Ramos (cell line): ENCODE results near the gene MZT2A.
"Not testable (repeated sequence)": the region's sequence is repeated elsewhere in the genome, so short reads cannot be mapped to it uniquely, and the experiment has no call there.

Experiments used
- in situ Hi-C: fragments of 300-500 bp; cut with MboI; formaldehyde crosslinking; loops from one replicate; pipeline ENCODE4 v1.14.3; 2022; ENCODE audit warnings: low sequenced_read_pairs; ENCODE audit not compliant: unreplicated experiment

Gene MZT2A

GRCh38 chr2:131492015-131492417, at the start of gene MZT2A:
TSS of gene MZT2A (minus strand) at chr2:131492397. CDS start at chr2:131492376, 21 bp downstream.
- in situ Hi-C loops, result not testable (repeated sequence)

- in situ Hi-C loops, result not testable (repeated sequence)
Observed at GRCh38 chr2:131538856-131539255, 46.7 kb upstream of the MZT2A start.

- in situ Hi-C loops, result not testable (repeated sequence)
Observed at GRCh38 chr2:131536841-131537240, 44.6 kb upstream of the MZT2A start.

- in situ Hi-C loops, result not testable (repeated sequence)
Observed at GRCh38 chr2:131535951-131536826, 44.0 kb upstream of the MZT2A start.

- in situ Hi-C loops, result no loop called here
Observed at GRCh38 chr2:131535526-131535925, 43.3 kb upstream of the MZT2A start.

GRCh38 chr2:131534965-131535364, 42.8 kb upstream of the MZT2A start:
- in situ Hi-C loops, result not testable (repeated sequence)

- in situ Hi-C loops, result not testable (repeated sequence)
Observed at GRCh38 chr2:131534317-131534672, 42.1 kb upstream of the MZT2A start.

- in situ Hi-C loops, result not testable (repeated sequence)
Observed at GRCh38 chr2:131533609-131534316, 41.6 kb upstream of the MZT2A start.

GRCh38 chr2:131532723-131533608, 40.8 kb upstream of the MZT2A start:
- in situ Hi-C loops, result not testable (repeated sequence)

- in situ Hi-C loops, result not testable (repeated sequence)
Observed at GRCh38 chr2:131531547-131532185, 39.5 kb upstream of the MZT2A start.

- in situ Hi-C loops, result not testable (repeated sequence)
Observed at GRCh38 chr2:131530626-131531344, 38.6 kb upstream of the MZT2A start.

- in situ Hi-C loops, result not testable (repeated sequence)
Observed at GRCh38 chr2:131529864-131530445, 37.8 kb upstream of the MZT2A start.

- in situ Hi-C loops, result not testable (repeated sequence)
Observed at GRCh38 chr2:131528981-131529863, 37.0 kb upstream of the MZT2A start.

- in situ Hi-C loops, result not testable (repeated sequence)
Observed at GRCh38 chr2:131527131-131528001, 35.2 kb upstream of the MZT2A start, which contains the start of gene CCDC74A. TSS of gene CCDC74A (plus strand) at chr2:131527888. CDS start at chr2:131527971, 83 bp downstream.

- in situ Hi-C loops, result not testable (repeated sequence)
Observed at GRCh38 chr2:131525256-131525655, 33.1 kb upstream of the MZT2A start.

- in situ Hi-C loops, result no loop called here
Observed at GRCh38 chr2:131521961-131522781, 30.0 kb upstream of the MZT2A start.
